Measurements from ENCODE around the gene TNFRSF4. TPM values are rescaled to one million over a fixed set of nuclear protein-coding genes. Genes with fewer than 3 reads are reported as not detected.

TNFRSF4 gene
- total RNA-seq, 1 experiment from 2014 or later = 0.62 TPM

DNA sequence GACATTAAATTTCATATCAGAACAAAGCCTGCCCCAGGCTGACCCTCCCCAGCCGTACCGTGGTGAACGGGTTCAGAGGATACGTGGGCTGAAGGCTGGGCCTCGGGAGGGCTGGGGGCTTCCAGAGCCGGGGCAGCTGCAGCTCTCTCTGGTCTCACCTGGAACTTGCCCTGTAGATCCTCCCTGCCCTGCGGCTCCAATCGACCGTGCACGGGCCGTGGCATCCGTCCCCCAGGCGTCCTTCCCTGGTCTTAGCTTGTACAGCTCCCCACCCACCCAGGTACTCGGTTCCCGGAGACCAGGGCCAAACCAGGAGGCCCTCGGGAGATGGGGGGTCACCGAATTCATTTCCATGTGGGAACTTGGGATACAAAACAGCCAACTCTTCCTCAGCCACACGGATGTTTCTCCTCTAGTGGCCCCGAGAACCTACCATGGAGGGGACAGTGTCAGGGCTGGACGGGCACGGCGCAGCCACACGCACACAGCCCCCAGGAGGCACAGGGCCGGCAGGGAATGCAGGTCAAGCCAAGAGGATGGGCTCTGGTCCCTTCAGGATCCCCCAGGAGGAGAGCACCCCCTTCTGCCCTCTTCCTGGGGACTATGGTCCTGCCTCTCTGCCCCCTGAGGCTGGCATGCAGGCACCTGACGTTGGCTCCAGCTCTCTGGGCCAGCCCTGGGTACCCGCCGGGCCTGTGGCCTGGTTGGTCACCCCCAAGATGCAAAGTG lies 21.2 kb upstream of the TNFRSF4 start:
- H3K4me1 ChIP-seq (ENCODE audit: control insufficient read depth, insufficient read depth, low read length) = peaks cover 66% of the 10 kb centered on the region
- CTCF ChIA-PET = no interaction called here
- no peak for DNase-seq (ENCODE audit: low read depth, low spot score)

DNA sequence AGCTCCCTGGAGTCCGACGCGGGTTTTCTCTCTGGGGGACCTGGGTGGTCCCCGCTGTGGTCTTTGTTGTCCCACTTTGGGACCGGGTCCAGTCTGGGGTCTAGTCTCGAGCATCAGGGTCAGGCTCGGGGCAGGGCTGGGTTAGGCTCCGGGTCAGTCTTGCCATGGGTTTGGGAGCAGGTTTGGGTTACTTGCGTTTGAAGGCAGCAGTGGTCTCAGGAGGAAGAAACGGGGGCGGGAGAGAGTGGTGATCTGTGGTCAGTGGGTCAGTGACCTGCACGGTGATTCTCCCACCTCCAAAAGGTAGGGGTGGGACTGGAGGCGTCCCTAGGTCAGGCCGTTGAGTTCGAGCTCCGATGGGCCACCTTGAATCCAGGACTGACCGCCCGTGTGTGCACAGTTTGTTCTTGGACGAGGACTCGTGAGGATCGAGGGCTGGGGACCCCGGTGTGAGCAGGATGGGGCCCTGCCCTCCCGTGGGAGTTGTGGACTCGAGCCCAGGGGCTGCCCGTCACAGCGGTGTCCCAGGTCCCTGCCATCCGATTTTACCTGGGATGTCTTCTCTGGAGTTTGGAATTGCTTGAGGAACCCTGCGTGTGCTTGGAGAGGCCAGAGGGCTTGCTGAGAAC lies 20.3 kb upstream of the TNFRSF4 start:
- peak overlapping the region; percentile 65 for H3K27ac ChIP-seq (ENCODE audit: low read length)
- CTCF ChIA-PET = no interaction called here
- no peak overlapping the region for H3K4me3 ChIP-seq (ENCODE audit: low read depth in 2 of 2, low read length in 2 of 2)
- peaks cover 8% of the 10 kb centered on the region; the same call in 1 of the 2 replicates for H3K36me3 ChIP-seq (ENCODE audit: control insufficient read depth, insufficient read depth, low read length)
- peaks cover 57% of the 10 kb centered on the region for H3K4me1 ChIP-seq (ENCODE audit: control insufficient read depth, insufficient read depth, low read length)
- ATAC-seq (no peak), DNase-seq (ENCODE audit: low read depth, low spot score) (no peak)
- no TSS peak for BruUV-seq (replicated peaks)
- TF ChIP-seq TCF7L2 (IDR thresholded peaks at IDR 0.05; ENCODE audit: low read depth, low read length) = no peak
- no peak for TF ChIP-seq SIN3A (IDR thresholded peaks at IDR 0.05; ENCODE audit: borderline replicate concordance, insufficient read depth, low read depth, low read length)
- TF ChIP-seq, protein P1, sequence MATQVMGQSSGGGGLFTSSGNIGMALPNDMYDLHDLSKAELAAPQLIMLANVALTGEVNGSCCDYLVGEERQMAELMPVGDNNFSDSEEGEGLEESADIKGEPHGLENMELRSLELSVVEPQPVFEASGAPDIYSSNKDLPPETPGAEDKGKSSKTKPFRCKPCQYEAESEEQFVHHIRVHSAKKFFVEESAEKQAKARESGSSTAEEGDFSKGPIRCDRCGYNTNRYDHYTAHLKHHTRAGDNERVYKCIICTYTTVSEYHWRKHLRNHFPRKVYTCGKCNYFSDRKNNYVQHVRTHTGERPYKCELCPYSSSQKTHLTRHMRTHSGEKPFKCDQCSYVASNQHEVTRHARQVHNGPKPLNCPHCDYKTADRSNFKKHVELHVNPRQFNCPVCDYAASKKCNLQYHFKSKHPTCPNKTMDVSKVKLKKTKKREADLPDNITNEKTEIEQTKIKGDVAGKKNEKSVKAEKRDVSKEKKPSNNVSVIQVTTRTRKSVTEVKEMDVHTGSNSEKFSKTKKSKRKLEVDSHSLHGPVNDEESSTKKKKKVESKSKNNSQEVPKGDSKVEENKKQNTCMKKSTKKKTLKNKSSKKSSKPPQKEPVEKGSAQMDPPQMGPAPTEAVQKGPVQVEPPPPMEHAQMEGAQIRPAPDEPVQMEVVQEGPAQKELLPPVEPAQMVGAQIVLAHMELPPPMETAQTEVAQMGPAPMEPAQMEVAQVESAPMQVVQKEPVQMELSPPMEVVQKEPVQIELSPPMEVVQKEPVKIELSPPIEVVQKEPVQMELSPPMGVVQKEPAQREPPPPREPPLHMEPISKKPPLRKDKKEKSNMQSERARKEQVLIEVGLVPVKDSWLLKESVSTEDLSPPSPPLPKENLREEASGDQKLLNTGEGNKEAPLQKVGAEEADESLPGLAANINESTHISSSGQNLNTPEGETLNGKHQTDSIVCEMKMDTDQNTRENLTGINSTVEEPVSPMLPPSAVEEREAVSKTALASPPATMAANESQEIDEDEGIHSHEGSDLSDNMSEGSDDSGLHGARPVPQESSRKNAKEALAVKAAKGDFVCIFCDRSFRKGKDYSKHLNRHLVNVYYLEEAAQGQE (IDR thresholded peaks at IDR 0.05; ENCODE audit: insufficient read depth in 1 of 2, low read depth in 2 of 2, low read length in 1 of 2) = no peak
- in situ Hi-C loops (cut with HindIII; ENCODE audit: low pct_unique_long_range_greater_than_20kb, low sequenced_read_pairs) (no loop called here), intact Hi-C loops (cut with micrococcal nuclease; ENCODE audit: unreplicated experiment) (loop anchor here (5.0 kb wide), 1 partner anchor 112 kb away; no protein-coding TSS in a partner anchor)
- H3K27me3 ChIP-seq (ENCODE audit: control insufficient read depth, insufficient read depth, low read length) = no peaks in the 10 kb centered on the region
- POLR2A ChIA-PET = no interaction called here
- H3K9me3 ChIP-seq (ENCODE audit: control insufficient read depth, insufficient read depth, low read depth, low read length) = no peaks in the 10 kb centered on the region

More for the DNA sequence above, 21.2 kb upstream of the TNFRSF4 start:
- peak overlapping the region; percentile 82 for H3K27ac ChIP-seq (ENCODE audit: low read length)
- H3K4me3 ChIP-seq (ENCODE audit: low read depth in 2 of 2, low read length in 2 of 2) = no peak overlapping the region
- H3K9me3 ChIP-seq (ENCODE audit: control insufficient read depth, insufficient read depth, low read depth, low read length) = no peaks in the 10 kb centered on the region
- POLR2A ChIA-PET = no interaction called here
- in situ Hi-C loops (cut with HindIII; ENCODE audit: low pct_unique_long_range_greater_than_20kb, low sequenced_read_pairs) (no loop called here), intact Hi-C loops (cut with micrococcal nuclease; ENCODE audit: unreplicated experiment) (no loop called here)
- peaks cover 8% of the 10 kb centered on the region; the same call in 1 of the 2 replicates for H3K36me3 ChIP-seq (ENCODE audit: control insufficient read depth, insufficient read depth, low read length)
- TF ChIP-seq SIN3A (IDR thresholded peaks at IDR 0.05; ENCODE audit: borderline replicate concordance, insufficient read depth, low read depth, low read length) (no peak), TCF7L2 (IDR thresholded peaks at IDR 0.05; ENCODE audit: low read depth, low read length) (no peak), POLR2AphosphoS5 (IDR thresholded peaks at IDR 0.05; ENCODE audit: low read depth, low read length) (no peak)
- TF ChIP-seq, protein P2, sequence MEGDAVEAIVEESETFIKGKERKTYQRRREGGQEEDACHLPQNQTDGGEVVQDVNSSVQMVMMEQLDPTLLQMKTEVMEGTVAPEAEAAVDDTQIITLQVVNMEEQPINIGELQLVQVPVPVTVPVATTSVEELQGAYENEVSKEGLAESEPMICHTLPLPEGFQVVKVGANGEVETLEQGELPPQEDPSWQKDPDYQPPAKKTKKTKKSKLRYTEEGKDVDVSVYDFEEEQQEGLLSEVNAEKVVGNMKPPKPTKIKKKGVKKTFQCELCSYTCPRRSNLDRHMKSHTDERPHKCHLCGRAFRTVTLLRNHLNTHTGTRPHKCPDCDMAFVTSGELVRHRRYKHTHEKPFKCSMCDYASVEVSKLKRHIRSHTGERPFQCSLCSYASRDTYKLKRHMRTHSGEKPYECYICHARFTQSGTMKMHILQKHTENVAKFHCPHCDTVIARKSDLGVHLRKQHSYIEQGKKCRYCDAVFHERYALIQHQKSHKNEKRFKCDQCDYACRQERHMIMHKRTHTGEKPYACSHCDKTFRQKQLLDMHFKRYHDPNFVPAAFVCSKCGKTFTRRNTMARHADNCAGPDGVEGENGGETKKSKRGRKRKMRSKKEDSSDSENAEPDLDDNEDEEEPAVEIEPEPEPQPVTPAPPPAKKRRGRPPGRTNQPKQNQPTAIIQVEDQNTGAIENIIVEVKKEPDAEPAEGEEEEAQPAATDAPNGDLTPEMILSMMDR (IDR thresholded peaks at IDR 0.05) = no peak
- TF ChIP-seq, protein P1 (IDR thresholded peaks at IDR 0.05; ENCODE audit: insufficient read depth in 1 of 2, low read depth in 2 of 2, low read length in 1 of 2) = no peak
- BruUV-seq (replicated peaks) = no TSS peak
- H3K27me3 ChIP-seq (ENCODE audit: control insufficient read depth, insufficient read depth, low read length) = no peaks in the 10 kb centered on the region
- no peak for ATAC-seq

Measured in Panc1 (cell line).